Endodermal cell (in vitro differentiated cells): ENCODE results near the gene ATG2B. TPM values are rescaled to one million over a fixed set of nuclear protein-coding genes. Genes with fewer than 3 reads are reported as not detected.

ENCODE experiments used
- DNase-seq: peaks from one replicate; pipeline ENCODE4 v3.0.0-alpha.2; 2017
- H3K27ac ChIP-seq: 2 replicates; pipeline ENCODE4 v1.5.1; 2013; ENCODE audit warnings: mild to moderate bottlenecking, low read depth, low read length, moderate library complexity
- H3K27me3 ChIP-seq: 2 replicates; pipeline ENCODE4 v1.6.1; 2013; ENCODE audit warnings: mild to moderate bottlenecking, low read length, moderate library complexity; ENCODE audit not compliant: insufficient read depth, control insufficient read depth, poor library complexity, severe bottlenecking
- H3K36me3 ChIP-seq: 2 replicates; pipeline ENCODE4 v1.7.0; 2013; ENCODE audit warnings: mild to moderate bottlenecking, low read length, moderate library complexity; ENCODE audit not compliant: control insufficient read depth, insufficient read depth
- H3K4me1 ChIP-seq: one replicate; pipeline ENCODE4 v1.7.0; 2013; ENCODE audit warnings: low read length; ENCODE audit not compliant: control insufficient read depth, insufficient read depth
- H3K4me3 ChIP-seq: 2 replicates; pipeline ENCODE4 v1.5.1; 2013; ENCODE audit warnings: mild to moderate bottlenecking, low read length, moderate library complexity
- H3K9ac ChIP-seq: 2 replicates; pipeline ENCODE4 v1.6.1; 2013; ENCODE audit warnings: mild to moderate bottlenecking, low read length, moderate library complexity; ENCODE audit not compliant: poor library complexity, severe bottlenecking; ENCODE audit errors: extremely low read depth
- H3K9me3 ChIP-seq: 2 replicates; pipeline ENCODE4 v1.6.1; 2013; ENCODE audit warnings: mild to moderate bottlenecking, low read length, moderate library complexity; ENCODE audit not compliant: control insufficient read depth
- H3K27ac Mint-ChIP-seq: 2 replicates; pipeline ENCODE4 v1.8.0; 2020; ENCODE audit warnings: mixed read lengths
- H3K27me3 Mint-ChIP-seq: 2 replicates; pipeline ENCODE4 v1.8.0; 2021; ENCODE audit warnings: mild to moderate bottlenecking, mixed read lengths; ENCODE audit not compliant: insufficient read depth
- H3K36me3 Mint-ChIP-seq: 2 replicates; pipeline ENCODE4 v1.8.0; 2020; ENCODE audit warnings: low read depth, mixed read lengths
- H3K4me1 Mint-ChIP-seq: 2 replicates; pipeline ENCODE4 v1.8.0; 2020; ENCODE audit warnings: mixed read lengths
- H3K4me3 Mint-ChIP-seq: 2 replicates; pipeline ENCODE4 v1.8.0; 2020; ENCODE audit warnings: mild to moderate bottlenecking, moderate library complexity, mixed read lengths
- H3K9me3 Mint-ChIP-seq: 2 replicates; pipeline ENCODE4 v1.8.0; 2020; ENCODE audit warnings: mild to moderate bottlenecking, mixed read lengths
- WGBS, 2 experiments: methylation state at CpG; one replicate each; pipeline versions ENCODE4 v1.1.5 to v1.1.7; 2013; ENCODE audit warnings: missing lambda C conversion rate in 2 of 2, mixed read lengths in 1 of 2; ENCODE audit not compliant: insufficient coverage in 1 of 2, insufficient read length in 1 of 2; 5-methylcytosine and 5-hydroxymethylcytosine counted together
- total RNA-seq, 2 donors: library from RNA; stranded (reverse); fragmentation: NEBNext Ultra II Directional in 1 of 2; extraction: Animal tissue kit (Norgen Biotek cat#: 25700) in 1 of 2; gene quantifications; 2 replicates in 1 of 2; 3 replicates in 1 of 2; pipeline ENCODE4 v1.2.1, GENCODE V29; 2021
- TF ChIP-seq, protein P1 (sequence below): fragments of 200-600 bp; sonication (generic); conservative IDR thresholded peaks from 2 replicates; pipeline ENCODE4 v1.5.0; 2021; ENCODE audit warnings: antibody characterized with exemption, mild to moderate bottlenecking

Gene ATG2B
- total RNA-seq, 2 donors from 2014 or later = 9.7 to 14.1 TPM

DNA sequence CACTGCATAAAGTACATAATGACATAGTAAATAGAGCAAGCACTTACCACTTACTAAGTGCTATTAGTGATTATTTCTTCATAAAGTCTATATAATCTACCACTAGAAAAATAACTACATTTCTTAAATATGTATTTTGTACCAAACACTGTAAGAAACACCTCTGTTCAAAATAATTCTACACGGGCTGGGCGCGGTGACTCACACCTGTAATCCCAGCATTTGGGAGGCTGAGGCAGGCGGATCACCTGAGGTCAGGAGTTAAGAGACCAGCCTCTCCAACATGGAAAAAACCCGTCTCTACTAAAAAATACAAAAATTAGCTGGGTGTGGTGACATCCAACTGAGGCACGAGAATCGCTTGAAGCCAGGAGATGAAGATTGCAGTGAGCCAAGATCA lies 38.9 kb downstream of the ATG2B start:
- H3K36me3 Mint-ChIP-seq = peaks cover 15% of the 10 kb centered on the region
- no peak overlapping the region for H3K4me3 Mint-ChIP-seq

DNA sequence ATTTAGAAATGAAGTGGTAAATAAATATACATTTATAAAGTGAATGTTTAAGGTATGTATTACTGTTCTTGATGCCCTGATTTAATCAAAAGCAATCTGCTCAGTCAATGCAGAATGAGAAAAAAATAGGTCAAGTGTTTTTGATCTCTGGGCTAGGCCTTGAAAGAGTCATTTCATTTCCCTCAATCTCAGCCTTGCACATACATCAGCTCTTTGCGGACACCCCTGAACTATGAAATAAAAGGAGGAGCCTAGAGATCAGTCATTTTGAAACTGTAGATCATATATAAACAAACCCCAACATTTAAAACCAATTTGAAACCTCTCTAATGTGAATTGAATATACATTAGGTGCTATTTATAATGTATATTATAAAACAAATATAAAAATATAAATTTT lies 42.5 kb downstream of the ATG2B start:
- no peaks in the 10 kb centered on the region for H3K9me3 ChIP-seq
- H3K36me3 ChIP-seq = peaks cover 32% of the 10 kb centered on the region
- H3K4me3 Mint-ChIP-seq = no peak overlapping the region
- H3K9me3 Mint-ChIP-seq = no peaks in the 10 kb centered on the region
- H3K4me1 ChIP-seq = no peaks in the 10 kb centered on the region
- no peak overlapping the region for H3K9ac ChIP-seq
- no CpG with 5 or more reads among the region's 1 CpG for WGBS, 2 experiments
- H3K27ac Mint-ChIP-seq = no peak overlapping the region
- peaks cover 24% of the 10 kb centered on the region for H3K36me3 Mint-ChIP-seq
- no peak overlapping the region for H3K27ac ChIP-seq
- H3K27me3 Mint-ChIP-seq = no peaks in the 10 kb centered on the region
- no peaks in the 10 kb centered on the region for H3K4me1 Mint-ChIP-seq
- H3K4me3 ChIP-seq = no peak overlapping the region
- DNase-seq = no peak
- TF ChIP-seq, protein P1, sequence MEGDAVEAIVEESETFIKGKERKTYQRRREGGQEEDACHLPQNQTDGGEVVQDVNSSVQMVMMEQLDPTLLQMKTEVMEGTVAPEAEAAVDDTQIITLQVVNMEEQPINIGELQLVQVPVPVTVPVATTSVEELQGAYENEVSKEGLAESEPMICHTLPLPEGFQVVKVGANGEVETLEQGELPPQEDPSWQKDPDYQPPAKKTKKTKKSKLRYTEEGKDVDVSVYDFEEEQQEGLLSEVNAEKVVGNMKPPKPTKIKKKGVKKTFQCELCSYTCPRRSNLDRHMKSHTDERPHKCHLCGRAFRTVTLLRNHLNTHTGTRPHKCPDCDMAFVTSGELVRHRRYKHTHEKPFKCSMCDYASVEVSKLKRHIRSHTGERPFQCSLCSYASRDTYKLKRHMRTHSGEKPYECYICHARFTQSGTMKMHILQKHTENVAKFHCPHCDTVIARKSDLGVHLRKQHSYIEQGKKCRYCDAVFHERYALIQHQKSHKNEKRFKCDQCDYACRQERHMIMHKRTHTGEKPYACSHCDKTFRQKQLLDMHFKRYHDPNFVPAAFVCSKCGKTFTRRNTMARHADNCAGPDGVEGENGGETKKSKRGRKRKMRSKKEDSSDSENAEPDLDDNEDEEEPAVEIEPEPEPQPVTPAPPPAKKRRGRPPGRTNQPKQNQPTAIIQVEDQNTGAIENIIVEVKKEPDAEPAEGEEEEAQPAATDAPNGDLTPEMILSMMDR = no peak
- H3K27me3 ChIP-seq = no peaks in the 10 kb centered on the region

More for the DNA sequence above, 38.9 kb downstream of the ATG2B start:
- H3K27ac ChIP-seq = no peak overlapping the region
- no peaks in the 10 kb centered on the region for H3K27me3 ChIP-seq
- Mint-ChIP-seq H3K4me1 (no peaks in the 10 kb centered on the region), H3K9me3 (no peaks in the 10 kb centered on the region), H3K27me3 (no peaks in the 10 kb centered on the region), H3K27ac (no peak overlapping the region)
- no peaks in the 10 kb centered on the region for H3K4me1 ChIP-seq
- no peak overlapping the region for H3K9ac ChIP-seq
- H3K36me3 ChIP-seq = peaks cover 19% of the 10 kb centered on the region
- H3K9me3 ChIP-seq = no peaks in the 10 kb centered on the region
- H3K4me3 ChIP-seq = no peak overlapping the region
- TF ChIP-seq, protein P1 = no peak
- 87 to 94% methylated on average over 7 of the region's 7 CpGs for WGBS, 2 experiments
- DNase-seq = no peak

DNA sequence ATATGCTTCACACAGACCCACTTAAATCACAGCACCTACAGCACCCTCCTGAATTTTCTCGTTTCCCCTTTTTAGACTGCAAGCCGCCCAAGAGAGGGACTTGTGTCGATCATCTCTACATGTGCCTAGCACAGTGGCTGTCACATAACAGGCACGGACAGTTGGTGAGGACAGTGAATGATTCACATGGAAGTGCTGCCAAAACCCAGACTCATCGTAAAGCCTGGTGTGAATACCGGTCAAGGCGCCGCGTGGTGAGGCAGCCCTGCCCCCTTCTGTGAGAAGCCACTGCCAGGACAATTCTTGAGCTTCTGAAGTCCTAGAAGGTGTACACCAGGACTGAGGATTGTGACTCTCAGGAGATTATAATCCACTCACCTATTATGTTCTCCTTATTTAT lies 44.3 kb downstream of the ATG2B start:
- Mint-ChIP-seq H3K4me3 (no peak overlapping the region), H3K27ac (no peak overlapping the region), H3K27me3 (no peaks in the 10 kb centered on the region), H3K36me3 (peaks cover 33% of the 10 kb centered on the region), H3K4me1 (no peaks in the 10 kb centered on the region), H3K9me3 (no peaks in the 10 kb centered on the region)
- no peaks in the 10 kb centered on the region for H3K4me1 ChIP-seq
- peaks cover 26% of the 10 kb centered on the region for H3K36me3 ChIP-seq
- no peak for DNase-seq
- WGBS, 2 experiments = 91 to 99% methylated on average over 6 to 9 of the region's 9 CpGs
- no peaks in the 10 kb centered on the region for H3K27me3 ChIP-seq
- no peak overlapping the region for H3K4me3 ChIP-seq
- no peak overlapping the region for H3K27ac ChIP-seq
- TF ChIP-seq, protein P1 = no peak
- H3K9ac ChIP-seq = no peak overlapping the region
- H3K9me3 ChIP-seq = no peaks in the 10 kb centered on the region
